Naive thymus-derived CD4-positive, alpha-beta T cell (primary cell): ENCODE results near the gene SLC40A1. TPM values are rescaled to one million over a fixed set of nuclear protein-coding genes. Genes with fewer than 3 reads are reported as not detected.
A peak's percentile ranks its signal among the peaks of the same experiment; 100 is the strongest.

Experiments used
- ATAC-seq: fragments of 150-1000 bp; cut with Tn5 transposase; 2 replicates; pipeline ENCODE4 v1.10.0; 2021; ENCODE audit warnings: mild to moderate bottlenecking, moderate library complexity
- CTCF ChIA-PET: fragments of 350-600 bp; sonication (Branson Sonifier 250); formaldehyde crosslinking; loops from one replicate; lab custom pipeline; 2021; ENCODE audit warnings: antibody characterized with exemption; lab: Charles Lee
- POLR2A ChIA-PET: fragments of 350-600 bp; sonication (Branson Sonifier 250); formaldehyde crosslinking; loops from one replicate; lab custom pipeline; 2021; ENCODE audit warnings: antibody characterized with exemption, inconsistent platforms; lab: Charles Lee
- DNase-seq, 9 donors: peaks; one replicate each; pipeline versions ENCODE4 v3.0.0 to v3.0.0-alpha.2; 2020 to 2022; ENCODE audit warnings: mixed read lengths in 1 of 9
- H3K27ac ChIP-seq: one replicate; pipeline ENCODE4 v1.7.0; 2013; ENCODE audit warnings: mild to moderate bottlenecking, low read depth, low read length, moderate library complexity
- H3K27me3 ChIP-seq, 2 donors: one replicate each; pipeline ENCODE4 v1.7.0; 2013; ENCODE audit warnings: low read length in 2 of 2, mild to moderate bottlenecking in 2 of 2, moderate library complexity in 2 of 2; ENCODE audit not compliant: control insufficient read depth in 2 of 2, insufficient read depth in 2 of 2
- H3K36me3 ChIP-seq, 3 experiments: 1 replicate in 2 of 3; 2 replicates in 1 of 3; pipeline ENCODE4 v1.7.0; 2013; ENCODE audit warnings: low read length in 3 of 3, mild to moderate bottlenecking in 3 of 3, moderate library complexity in 1 of 3; ENCODE audit not compliant: insufficient read depth in 3 of 3, control insufficient read depth in 2 of 3
- H3K4me1 ChIP-seq, 2 donors: one replicate each; pipeline ENCODE4 v1.7.0; 2013; ENCODE audit warnings: low read length in 2 of 2, mild to moderate bottlenecking in 2 of 2, moderate library complexity in 1 of 2; ENCODE audit not compliant: control insufficient read depth in 2 of 2, insufficient read depth in 2 of 2
- H3K4me3 ChIP-seq: 2 replicates; pipeline ENCODE4 v1.7.0; 2013; ENCODE audit warnings: mild to moderate bottlenecking, low read length
- H3K9me3 ChIP-seq, 3 experiments: 1 replicate in 2 of 3; 2 replicates in 1 of 3; pipeline ENCODE4 v1.7.0; 2013; ENCODE audit warnings: low read length in 3 of 3; ENCODE audit not compliant: control insufficient read depth in 2 of 3
- H3K27ac Mint-ChIP-seq, 9 donors: one replicate each; pipeline ENCODE4 v1.8.0; 2020 to 2022; ENCODE audit warnings: mixed read lengths in 9 of 9, mild to moderate bottlenecking in 8 of 9, moderate library complexity in 5 of 9, inconsistent platforms in 2 of 9
- H3K27me3 Mint-ChIP-seq, 5 donors: one replicate each; pipeline ENCODE4 v1.8.0; 2021 to 2022; ENCODE audit warnings: mixed read lengths in 5 of 5, mild to moderate bottlenecking in 1 of 5
- H3K36me3 Mint-ChIP-seq, 5 donors: one replicate each; pipeline ENCODE4 v1.8.0; 2020 to 2022; ENCODE audit warnings: mixed read lengths in 5 of 5, mild to moderate bottlenecking in 3 of 5, inconsistent platforms in 1 of 5
- H3K4me1 Mint-ChIP-seq, 7 donors: one replicate each; pipeline ENCODE4 v1.8.0; 2020 to 2022; ENCODE audit warnings: mixed read lengths in 7 of 7, mild to moderate bottlenecking in 3 of 7, inconsistent platforms in 1 of 7
- H3K4me3 Mint-ChIP-seq, 10 donors: one replicate each; pipeline ENCODE4 v1.8.0; 2020 to 2022; ENCODE audit warnings: mild to moderate bottlenecking in 10 of 10, mixed read lengths in 10 of 10, moderate library complexity in 6 of 10, inconsistent platforms in 2 of 10
- H3K9me3 Mint-ChIP-seq, 11 donors: one replicate each; pipeline ENCODE4 v1.8.0; 2020 to 2022; ENCODE audit warnings: mixed read lengths in 11 of 11, mild to moderate bottlenecking in 4 of 11, inconsistent platforms in 1 of 11, moderate library complexity in 1 of 11
- intact Hi-C, 2 donors: fragments of 100-400 bp; cut with micrococcal nuclease; formaldehyde crosslinking; loops; one replicate each; pipeline ENCODE4 v1.15.1; 2023
- polyA plus RNA-seq, 2 donors: library from polyadenylated mRNA; unstranded; fragments of 300-500 nt; fragmentation: Illumina TruSeq; gene quantifications; one replicate each; pipeline ENCODE4 v1.2.3, GENCODE V29; 2021
- total RNA-seq, 6 experiments: library from RNA in 5 of 6; stranded (reverse) in 5 of 6; gene quantifications; 1 replicate in 5 of 6; 2 replicates in 1 of 6; pipeline ENCODE4 v1.2.3 and lab custom pipeline; 2021 to 2026

SLC40A1 gene
- total and polyA plus RNA-seq, 7 experiments from 2014 or later: 4.2 to 117 (median 36.1) TPM

DNA sequence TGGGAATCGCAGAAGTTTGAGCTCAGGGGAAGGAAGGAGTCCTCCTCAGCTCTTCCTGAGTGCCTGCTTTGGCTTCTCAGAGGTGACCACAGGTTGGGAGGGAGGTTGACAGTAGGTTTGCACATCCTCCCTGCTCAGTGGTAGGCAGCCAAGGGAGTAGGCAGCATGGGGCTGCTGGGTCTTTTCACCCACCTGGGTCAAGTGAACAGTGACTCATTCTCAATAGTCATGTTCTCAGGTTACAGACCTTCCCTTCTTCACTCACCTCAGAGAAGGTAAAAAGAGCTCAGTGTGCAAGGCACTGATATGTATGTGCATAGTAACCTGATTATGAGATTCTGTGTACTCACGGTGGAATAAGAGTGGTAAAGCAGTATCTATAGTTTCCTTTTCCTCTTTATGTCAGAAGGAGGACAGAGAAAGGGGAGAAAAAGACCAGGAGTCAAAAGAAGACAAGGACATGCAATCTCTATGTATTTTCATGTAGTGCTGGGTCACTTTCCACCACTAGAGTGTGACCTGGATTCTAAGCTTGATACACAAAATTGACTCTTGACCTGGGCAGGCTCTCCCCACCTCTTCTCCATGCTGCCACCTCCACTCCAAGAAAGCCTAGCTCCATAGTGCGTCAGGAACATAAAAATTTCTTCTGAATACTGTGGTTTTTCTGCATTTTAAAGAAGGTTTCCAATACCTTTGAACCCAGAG lies 44.2 kb upstream of the SLC40A1 start:
- H3K4me3 ChIP-seq: no peak overlapping the region
- Mint-ChIP-seq H3K4me1 (peaks cover 6 to 32% (median 27%) of the 10 kb centered on the region in 7 donors), H3K27ac (peak overlapping the region in 1 of 9 donors; percentile 14), H3K36me3 (no peaks in the 10 kb centered on the region), H3K27me3 (no peaks in the 10 kb centered on the region), H3K4me3 (no peak overlapping the region), H3K9me3 (no peaks in the 10 kb centered on the region)
- POLR2A ChIA-PET: interaction anchor here (0.6 kb wide), 1 partner anchor 39 kb away, joined by 3 read pairs; no protein-coding TSS in a partner anchor
- no peak overlapping the region for H3K27ac ChIP-seq
- CTCF ChIA-PET: no interaction called here
- H3K36me3 ChIP-seq: no peaks in the 10 kb centered on the region
- no peaks in the 10 kb centered on the region for H3K27me3 ChIP-seq
- intact Hi-C loops: no loop called here
- no peaks in the 10 kb centered on the region for H3K9me3 ChIP-seq
- no peak for DNase-seq
- no peak for ATAC-seq
- peaks cover 0 to 9% of the 10 kb centered on the region in 2 donors for H3K4me1 ChIP-seq

DNA sequence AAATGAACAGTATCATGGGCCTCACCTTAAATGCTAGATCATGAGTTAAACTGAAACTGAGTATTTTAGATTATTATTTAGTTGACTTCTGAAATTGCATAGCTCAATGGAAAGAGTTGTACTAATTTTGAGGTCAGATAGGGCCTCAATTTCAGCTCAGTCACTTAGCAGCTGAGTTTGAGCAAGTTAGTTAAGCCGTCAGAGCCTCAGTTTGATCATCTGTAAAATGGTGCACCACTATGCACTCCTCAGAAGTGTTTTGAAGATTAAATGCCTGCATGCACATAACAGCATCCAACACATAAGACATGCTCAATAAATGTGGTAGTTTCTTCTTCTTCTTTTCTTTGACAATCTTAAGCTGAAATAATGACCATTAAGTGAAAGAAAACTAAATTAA lies 42.5 kb upstream of the SLC40A1 start:
- intact Hi-C loops: no loop called here
- Mint-ChIP-seq H3K9me3 (peaks cover 0 to 2% (median 0%) of the 10 kb centered on the region in 11 donors), H3K27ac (no peak overlapping the region), H3K36me3 (no peaks in the 10 kb centered on the region), H3K27me3 (no peaks in the 10 kb centered on the region), H3K4me1 (peaks cover 6 to 30% (median 27%) of the 10 kb centered on the region in 7 donors), H3K4me3 (no peak overlapping the region)
- CTCF ChIA-PET: interaction anchor here (0.8 kb wide), 1 partner anchor 12 kb away, joined by 3 read pairs; no protein-coding TSS in a partner anchor
- H3K4me3 ChIP-seq: no peak overlapping the region
- peaks cover 0 to 9% of the 10 kb centered on the region in 2 donors for H3K4me1 ChIP-seq
- H3K27ac ChIP-seq: no peak overlapping the region
- POLR2A ChIA-PET: interaction anchor here (0.8 kb wide), 1 partner anchor 31 kb away, joined by 3 read pairs; no protein-coding TSS in a partner anchor
- DNase-seq (no peak), ATAC-seq (no peak)
- no peaks in the 10 kb centered on the region for H3K27me3 ChIP-seq
- no peaks in the 10 kb centered on the region for H3K36me3 ChIP-seq
- H3K9me3 ChIP-seq: no peaks in the 10 kb centered on the region

DNA sequence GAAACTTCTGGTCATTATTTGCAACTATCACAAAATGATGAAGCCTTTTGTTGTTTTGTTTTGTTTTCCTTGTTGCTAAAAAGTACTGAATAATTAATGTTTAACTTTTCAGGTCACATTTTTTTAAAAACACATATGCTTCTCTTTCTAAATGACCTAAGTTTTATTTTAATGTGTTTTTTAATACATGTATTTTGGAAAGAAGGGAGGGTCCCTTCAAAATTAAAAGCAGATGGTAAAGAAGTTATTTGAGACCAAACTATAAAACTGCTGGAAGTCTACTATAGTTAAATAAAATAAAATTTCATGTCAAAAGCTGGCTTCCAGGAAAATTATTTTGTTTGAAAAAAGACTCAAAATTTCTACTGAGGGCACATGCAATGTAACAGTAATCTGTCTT lies 41.2 kb upstream of the SLC40A1 start:
- Mint-ChIP-seq H3K27me3 (no peaks in the 10 kb centered on the region), H3K27ac (no peak overlapping the region), H3K4me3 (no peak overlapping the region), H3K36me3 (no peaks in the 10 kb centered on the region), H3K9me3 (peaks cover 0 to 2% (median 0%) of the 10 kb centered on the region in 11 donors), H3K4me1 (peaks cover 6 to 28% (median 24%) of the 10 kb centered on the region in 7 donors)
- no peak for ATAC-seq
- no peak for DNase-seq
- Histone ChIP-seq H3K4me3 (no peak overlapping the region), H3K9me3 (no peaks in the 10 kb centered on the region), H3K4me1 (peaks cover 0 to 5% of the 10 kb centered on the region in 2 donors), H3K27ac (no peak overlapping the region), H3K27me3 (no peaks in the 10 kb centered on the region), H3K36me3 (no peaks in the 10 kb centered on the region)
- CTCF ChIA-PET: no interaction called here
- intact Hi-C loops: no loop called here
- POLR2A ChIA-PET: no interaction called here

DNA sequence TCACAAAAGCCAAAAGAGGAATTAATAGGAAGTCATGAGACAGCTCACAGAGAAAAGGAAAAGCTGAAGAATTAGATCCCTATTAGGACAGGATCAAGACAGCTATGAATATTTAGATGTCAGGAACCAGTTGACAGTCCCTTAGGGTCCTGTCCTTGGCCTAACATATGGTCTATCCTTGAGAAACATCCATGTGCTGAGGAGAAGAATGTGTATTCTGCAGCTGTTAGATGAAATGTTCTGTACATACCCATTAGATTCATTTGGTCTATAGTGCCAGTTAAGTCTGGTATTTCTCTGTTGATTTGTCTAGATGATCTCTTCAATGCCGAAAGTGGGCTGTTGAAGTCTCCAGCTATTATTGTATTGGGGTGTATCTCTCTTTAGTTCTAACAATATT lies 37.6 kb upstream of the SLC40A1 start:
- Histone ChIP-seq H3K36me3 (no peaks in the 10 kb centered on the region), H3K27ac (no peak overlapping the region), H3K4me1 (no peaks in the 10 kb centered on the region), H3K27me3 (no peaks in the 10 kb centered on the region), H3K4me3 (no peak overlapping the region), H3K9me3 (no peaks in the 10 kb centered on the region)
- Mint-ChIP-seq H3K36me3 (no peaks in the 10 kb centered on the region), H3K4me3 (no peak overlapping the region), H3K27me3 (no peaks in the 10 kb centered on the region), H3K27ac (no peak overlapping the region), H3K4me1 (peaks cover 0 to 3% (median 2%) of the 10 kb centered on the region in 7 donors), H3K9me3 (peaks cover 0 to 2% (median 0%) of the 10 kb centered on the region in 11 donors)
- DNase-seq (no peak), ATAC-seq (no peak)
- CTCF ChIA-PET: no interaction called here
- intact Hi-C loops: no loop called here
- POLR2A ChIA-PET: no interaction called here

DNA sequence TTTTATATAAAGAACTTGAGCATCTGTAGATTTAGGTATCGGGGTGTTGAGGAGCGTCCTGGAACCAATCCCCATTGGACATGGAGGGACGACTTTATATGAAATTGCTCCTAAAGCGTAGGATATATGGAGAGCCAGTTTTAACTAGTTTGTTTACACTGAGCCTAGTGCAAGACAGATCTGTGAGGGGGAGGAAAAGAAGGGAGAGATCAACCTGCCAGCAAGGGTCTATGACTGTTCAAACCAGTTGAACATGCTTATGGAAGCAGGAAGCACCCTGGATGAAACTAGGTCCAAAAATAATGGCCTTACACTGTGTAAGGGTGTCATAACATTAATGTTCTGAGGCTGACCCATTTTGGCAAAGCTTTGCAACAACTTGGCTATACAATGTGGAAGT lies 34.0 kb upstream of the SLC40A1 start:
- Histone ChIP-seq H3K4me3 (no peak overlapping the region), H3K27ac (no peak overlapping the region), H3K9me3 (no peaks in the 10 kb centered on the region), H3K4me1 (no peaks in the 10 kb centered on the region), H3K36me3 (no peaks in the 10 kb centered on the region), H3K27me3 (no peaks in the 10 kb centered on the region)
- Mint-ChIP-seq H3K4me3 (no peak overlapping the region), H3K27me3 (no peaks in the 10 kb centered on the region), H3K36me3 (no peaks in the 10 kb centered on the region), H3K4me1 (peaks cover 0 to 9% (median 4%) of the 10 kb centered on the region in 7 donors), H3K9me3 (peaks cover 0 to 2% (median 0%) of the 10 kb centered on the region in 11 donors), H3K27ac (no peak overlapping the region)
- ChIA-PET POLR2A (no interaction called here), CTCF (interaction anchor here (0.6 kb wide), 1 partner anchor 136 kb away, joined by 3 read pairs; no protein-coding TSS in a partner anchor)
- intact Hi-C loops: no loop called here
- ATAC-seq (no peak), DNase-seq (no peak)

DNA sequence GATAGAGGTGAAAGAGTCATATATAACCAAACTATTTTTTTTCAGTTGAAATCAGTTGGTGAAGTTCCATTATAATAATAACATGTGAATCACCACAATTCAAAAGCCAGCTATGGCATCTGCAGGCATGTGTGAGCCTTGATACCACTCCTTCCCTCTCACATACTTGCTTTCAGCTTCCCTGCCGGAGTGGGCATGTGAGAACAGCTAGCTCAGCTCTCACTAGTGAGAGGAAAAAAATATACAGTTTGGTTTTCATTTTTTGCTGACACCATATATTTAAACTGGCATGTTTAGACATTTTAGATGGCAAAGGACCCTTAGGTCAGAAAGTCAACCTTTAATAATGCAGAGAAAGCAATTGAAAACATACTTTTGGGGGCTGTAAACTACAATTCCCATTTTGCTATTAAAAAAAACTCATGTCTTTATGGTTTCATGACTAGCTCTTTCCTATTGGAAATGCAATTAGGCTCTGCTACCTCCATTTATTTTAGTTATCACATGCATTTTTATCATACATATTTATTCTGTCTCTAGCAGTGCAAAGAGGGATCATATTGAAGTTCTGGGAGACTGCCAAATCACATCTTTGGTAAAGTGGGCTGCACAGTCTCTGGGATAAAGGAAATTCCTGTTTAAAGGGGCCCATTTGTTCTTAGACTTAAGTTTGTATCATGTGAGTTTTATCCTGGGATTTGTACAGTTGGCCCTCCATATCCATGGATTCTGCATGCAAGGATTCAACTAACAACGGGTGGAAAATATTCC lies 33.2 kb upstream of the SLC40A1 start:
- Histone ChIP-seq H3K27ac (no peak overlapping the region), H3K27me3 (no peaks in the 10 kb centered on the region), H3K4me3 (no peak overlapping the region), H3K36me3 (no peaks in the 10 kb centered on the region), H3K4me1 (no peaks in the 10 kb centered on the region), H3K9me3 (no peaks in the 10 kb centered on the region)
- H3K27me3 Mint-ChIP-seq: no peaks in the 10 kb centered on the region
- H3K27ac Mint-ChIP-seq: no peak overlapping the region
- no peaks in the 10 kb centered on the region for H3K9me3 Mint-ChIP-seq
- intact Hi-C loops: no loop called here
- DNase-seq (no peak), ATAC-seq (no peak)
- H3K4me1 Mint-ChIP-seq: peaks cover 0 to 9% (median 4%) of the 10 kb centered on the region in 7 donors
- H3K36me3 Mint-ChIP-seq: no peaks in the 10 kb centered on the region
- H3K4me3 Mint-ChIP-seq: no peak overlapping the region
- POLR2A ChIA-PET: interaction anchor here (0.6 kb wide), 1 partner anchor 29 kb away, joined by 3 read pairs; no protein-coding TSS in a partner anchor
- CTCF ChIA-PET: no interaction called here
